Aorta (tissue), 5 donors: ENCODE data around the gene SUSD4. TPM values are rescaled to one million over a fixed set of nuclear protein-coding genes. Genes with fewer than 3 reads are reported as not detected.

Experiments used
- ATAC-seq: fragments of 200-7000 bp; cut with Tn5 transposase; one replicate; pipeline ENCODE4 v1.9.1; 2022; ENCODE audit warnings: moderate library complexity; ENCODE audit not compliant: low FRiP score
- DNase-seq, 2 donors: peaks; one replicate each; pipeline ENCODE4 v3.0.0-alpha.2; 2020
- H3K27ac ChIP-seq, 2 donors: one replicate each; pipeline ENCODE4 v1.5.1; 2013; ENCODE audit warnings: low read length in 2 of 2, mild to moderate bottlenecking in 2 of 2, moderate library complexity in 2 of 2, control low read depth in 1 of 2, inconsistent platforms in 1 of 2, low read depth in 1 of 2
- H3K27me3 ChIP-seq, 2 donors: one replicate each; pipeline ENCODE4 v1.6.1; 2013; ENCODE audit warnings: control low read depth in 1 of 2, low read length in 1 of 2, mild to moderate bottlenecking in 1 of 2, moderate library complexity in 1 of 2; ENCODE audit not compliant: insufficient read depth in 2 of 2, control insufficient read depth in 1 of 2
- H3K36me3 ChIP-seq, 2 donors: one replicate each; pipeline ENCODE4 v1.6.1; 2013; ENCODE audit warnings: control low read depth in 1 of 2, low read length in 1 of 2, mild to moderate bottlenecking in 1 of 2; ENCODE audit not compliant: insufficient read depth in 2 of 2, control insufficient read depth in 1 of 2
- H3K4me1 ChIP-seq, 2 donors: one replicate each; pipeline ENCODE4 v1.6.1; 2013; ENCODE audit warnings: low read length in 2 of 2, control low read depth in 1 of 2, mild to moderate bottlenecking in 1 of 2, moderate library complexity in 1 of 2; ENCODE audit not compliant: insufficient read depth in 2 of 2, control insufficient read depth in 1 of 2
- H3K4me3 ChIP-seq, 2 donors: one replicate each; pipeline ENCODE4 v1.5.1; 2013; ENCODE audit warnings: low read length in 2 of 2, control low read depth in 1 of 2, mild to moderate bottlenecking in 1 of 2
- H3K9me3 ChIP-seq: one replicate; pipeline ENCODE4 v1.6.1; 2013; ENCODE audit warnings: mild to moderate bottlenecking, low read length; ENCODE audit not compliant: control insufficient read depth
- WGBS, 2 donors: extraction: QIAGEN DNeasy Blood & Tissue Kit; methylation state at CpG; one replicate each; pipeline ENCODE4 v1.1.7; 2013; 5-methylcytosine and 5-hydroxymethylcytosine counted together
- intact Hi-C, 2 donors: fragments of 100-400 bp; cut with DNase I; formaldehyde crosslinking; loops; one replicate each; pipeline versions ENCODE4 v1.14.2 to v1.15.0; 2022
- polyA plus RNA-seq, 2 donors: library from polyadenylated mRNA; stranded (reverse); fragments of 200-250 nt; gene quantifications; one replicate each; pipeline ENCODE4 v1.2.3, GENCODE V29; 2013
- total RNA-seq, 2 donors: library from RNA; stranded (reverse); fragmentation: NEBNext Ultra II Directional; extraction: Animal tissue kit (Norgen Biotek cat#: 25700); gene quantifications; one replicate each; pipeline ENCODE4 v1.2.1, GENCODE V29; 2021
- donor health status: healthy with polysubstance abuse.
- donor health status: Bipolar disorder and iron deficiency.
- donor health status: DM: no; HTN: no; CAD: no.
- donor health status: DM: no; HTN: no; CAD: no.
- donor health status: DM: yes; HTN: yes; CAD: no.

Gene SUSD4
- total and polyA plus RNA-seq, 4 donors = 0.46 to 0.81 (median 0.57) TPM

DNA sequence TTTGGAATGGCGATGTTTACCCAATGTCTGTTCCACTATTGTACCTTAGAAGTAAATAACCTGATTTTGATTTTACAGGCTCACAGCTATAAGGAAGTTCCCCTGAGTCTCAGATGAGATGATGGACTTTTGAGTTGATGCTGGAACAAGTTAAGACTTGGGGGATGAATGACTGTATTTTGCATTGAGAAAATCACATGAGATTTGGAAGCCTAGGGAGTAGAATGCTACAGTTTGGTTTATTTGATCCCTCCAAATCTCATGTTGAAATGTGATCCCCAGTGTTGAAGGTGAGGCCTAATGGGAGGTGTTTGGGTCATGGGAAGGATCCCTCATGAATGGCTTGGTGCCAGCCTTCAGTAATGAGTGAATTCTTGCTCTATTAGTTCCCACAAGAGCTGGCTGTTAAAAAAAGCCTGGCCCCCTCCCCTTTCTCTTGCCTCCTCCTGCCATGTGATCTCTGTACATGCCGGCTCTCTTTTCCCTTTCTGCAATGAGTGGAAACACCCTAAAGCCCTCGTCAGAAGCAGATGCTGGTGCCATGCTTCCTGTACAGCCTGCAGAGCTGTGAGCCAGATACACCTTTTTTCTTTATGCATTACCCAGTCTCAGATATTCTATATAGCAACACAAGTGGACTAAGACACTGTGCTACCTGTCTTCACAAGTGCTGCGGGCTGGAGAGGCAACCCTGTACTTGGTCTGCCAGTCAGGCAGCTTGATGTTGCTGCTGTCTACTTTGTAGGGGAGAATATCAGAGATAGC, 143.9 kb downstream of the SUSD4 start:
- intact Hi-C loops = no loop called here
- Histone ChIP-seq H3K27ac (no peak overlapping the region), H3K9me3 (peaks cover 5% of the 10 kb centered on the region), H3K4me1 (no peaks in the 10 kb centered on the region), H3K4me3 (no peak overlapping the region), H3K36me3 (no peaks in the 10 kb centered on the region), H3K27me3 (no peaks in the 10 kb centered on the region)
- DNase-seq = no peak
- 82 to 92% methylated on average over 4 of the region's 4 CpGs for WGBS, 2 donors
- ATAC-seq = no peak

DNA sequence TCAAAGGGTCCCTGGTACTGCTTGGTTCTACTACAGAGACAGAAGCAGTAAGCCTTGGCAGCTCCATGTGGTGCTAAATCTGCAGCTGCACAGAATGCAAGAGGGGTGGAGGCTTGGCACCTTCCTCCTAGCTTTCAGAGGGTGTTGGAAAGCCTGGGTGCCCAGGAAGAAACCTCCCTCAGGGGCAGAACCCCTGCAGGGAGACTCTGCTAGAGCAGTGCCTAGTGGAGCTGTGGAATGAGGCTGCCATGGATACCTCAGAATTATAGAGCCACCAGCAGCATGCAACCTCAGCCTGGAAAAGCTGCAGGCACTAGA, 144.7 kb downstream of the SUSD4 start:
- H3K4me1 ChIP-seq = no peaks in the 10 kb centered on the region
- ATAC-seq = no peak
- no peak overlapping the region for H3K27ac ChIP-seq
- H3K4me3 ChIP-seq = no peak overlapping the region
- peaks cover 5% of the 10 kb centered on the region for H3K9me3 ChIP-seq
- no peak for DNase-seq
- intact Hi-C loops = no loop called here
- no peaks in the 10 kb centered on the region for H3K27me3 ChIP-seq
- no peaks in the 10 kb centered on the region for H3K36me3 ChIP-seq

DNA sequence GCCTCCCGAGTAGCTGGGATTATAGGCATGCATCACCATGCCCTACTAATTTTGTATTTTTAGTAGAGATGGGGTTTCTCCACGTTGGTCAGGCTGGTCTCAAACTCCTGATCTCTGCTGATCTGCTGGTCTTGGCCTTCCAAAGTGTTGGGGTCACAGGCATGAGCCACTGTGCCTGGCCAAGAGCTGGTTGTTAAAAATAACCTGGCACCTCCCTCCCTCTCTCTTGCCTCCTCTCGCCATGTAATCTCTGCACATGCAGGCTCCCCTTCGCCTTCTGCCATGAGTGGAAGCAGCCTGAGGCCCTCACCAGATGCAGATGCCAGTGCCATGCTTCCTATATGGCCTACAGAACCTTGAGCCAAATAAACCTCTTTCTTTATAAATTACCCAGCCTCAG, 146.2 kb downstream of the SUSD4 start:
- no peak overlapping the region for H3K4me3 ChIP-seq
- no peak overlapping the region for H3K27ac ChIP-seq
- DNase-seq (no peak), ATAC-seq (no peak)
- 92 to 93% methylated on average over 4 of the region's 4 CpGs for WGBS, 2 donors
- H3K9me3 ChIP-seq = peaks cover 5% of the 10 kb centered on the region
- no peaks in the 10 kb centered on the region for H3K27me3 ChIP-seq
- H3K4me1 ChIP-seq = no peaks in the 10 kb centered on the region
- no peaks in the 10 kb centered on the region for H3K36me3 ChIP-seq
- intact Hi-C loops = no loop called here

DNA sequence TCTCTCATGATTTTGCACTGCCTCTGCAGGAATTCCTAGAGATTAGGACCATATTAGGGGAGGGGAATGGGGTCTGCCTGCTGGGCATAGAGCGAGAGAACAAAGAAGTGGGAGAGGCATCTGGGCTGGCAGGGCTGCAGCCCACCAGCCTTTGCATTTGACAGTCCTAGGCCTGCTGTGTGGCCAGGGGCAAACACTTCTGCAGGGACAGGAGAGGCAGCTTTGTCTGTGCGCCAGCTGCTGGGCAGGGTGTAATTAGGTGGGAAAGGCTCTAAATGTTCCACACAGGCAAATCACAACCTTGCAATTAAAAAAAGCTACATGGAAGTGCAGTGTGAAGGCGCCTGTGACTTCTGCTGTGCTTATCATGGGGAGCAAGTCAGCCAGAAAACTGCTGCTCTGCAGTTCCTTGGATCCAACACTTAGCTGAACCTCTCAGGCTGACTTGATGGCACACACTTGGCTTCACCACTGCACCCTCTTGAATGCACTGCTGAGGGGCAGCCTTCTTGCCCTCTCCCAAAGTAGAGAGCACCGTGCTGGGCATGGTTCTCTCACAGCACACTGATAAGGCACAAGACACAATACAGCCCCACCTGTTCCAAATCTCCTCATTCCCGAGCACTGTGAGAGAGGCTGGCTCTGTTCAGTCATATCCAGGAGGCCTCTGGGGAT, 147.3 kb downstream of the SUSD4 start:
- no peak for ATAC-seq
- Histone ChIP-seq H3K4me3 (no peak overlapping the region), H3K27ac (no peak overlapping the region), H3K36me3 (no peaks in the 10 kb centered on the region), H3K9me3 (peaks cover 5% of the 10 kb centered on the region), H3K4me1 (no peaks in the 10 kb centered on the region), H3K27me3 (no peaks in the 10 kb centered on the region)
- 80 to 86% methylated on average over 5 of the region's 5 CpGs for WGBS, 2 donors
- no peak for DNase-seq
- intact Hi-C loops = no loop called here

DNA sequence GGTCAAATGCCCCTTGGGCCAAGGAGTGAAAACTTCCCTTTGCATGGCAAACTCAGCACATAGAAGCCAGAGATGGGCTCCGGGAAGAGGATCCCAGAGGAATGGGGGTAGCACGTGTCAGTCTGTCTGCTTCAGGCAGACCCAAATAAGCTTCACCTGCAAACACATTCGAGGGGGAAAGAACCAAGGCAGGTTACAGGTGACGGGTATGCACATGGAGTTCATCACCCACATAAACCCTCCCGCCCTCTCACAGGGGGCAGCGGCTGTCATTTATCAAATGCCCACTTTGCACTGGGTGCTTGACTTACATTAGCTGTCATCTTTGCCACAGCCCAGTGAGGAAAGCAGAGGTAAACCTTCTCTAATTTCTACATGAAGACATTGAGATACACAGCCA, 147.9 kb downstream of the SUSD4 start:
- Histone ChIP-seq H3K36me3 (no peaks in the 10 kb centered on the region), H3K9me3 (peaks cover 5% of the 10 kb centered on the region), H3K27me3 (no peaks in the 10 kb centered on the region), H3K4me3 (no peak overlapping the region), H3K4me1 (no peaks in the 10 kb centered on the region), H3K27ac (no peak overlapping the region)
- ATAC-seq (no peak), DNase-seq (no peak)
- intact Hi-C loops = no loop called here
- WGBS, 2 donors = 92 to 95% methylated on average over 6 of the region's 6 CpGs

DNA sequence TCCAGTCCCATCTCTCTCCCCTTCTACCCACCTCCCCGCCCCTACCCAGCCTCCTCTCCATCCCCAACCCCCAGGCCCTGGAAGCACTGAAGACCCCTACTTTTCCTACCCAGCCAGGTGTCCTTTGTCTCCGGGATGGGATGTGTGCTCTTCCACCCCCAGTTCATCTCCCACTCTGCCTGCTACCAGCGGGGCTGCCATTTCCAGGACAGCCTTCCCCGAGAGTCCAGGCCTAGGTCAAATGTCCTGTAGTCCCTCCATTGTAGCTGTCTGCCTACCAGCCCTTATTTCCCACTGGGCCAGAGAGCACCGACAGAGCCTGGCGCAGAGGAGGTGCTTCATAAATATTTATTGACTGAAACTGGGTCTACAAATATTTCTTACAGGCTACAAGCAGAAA, 148.9 kb downstream of the SUSD4 start:
- WGBS, 2 donors = 94 to 95% methylated on average over 6 of the region's 6 CpGs

DNA sequence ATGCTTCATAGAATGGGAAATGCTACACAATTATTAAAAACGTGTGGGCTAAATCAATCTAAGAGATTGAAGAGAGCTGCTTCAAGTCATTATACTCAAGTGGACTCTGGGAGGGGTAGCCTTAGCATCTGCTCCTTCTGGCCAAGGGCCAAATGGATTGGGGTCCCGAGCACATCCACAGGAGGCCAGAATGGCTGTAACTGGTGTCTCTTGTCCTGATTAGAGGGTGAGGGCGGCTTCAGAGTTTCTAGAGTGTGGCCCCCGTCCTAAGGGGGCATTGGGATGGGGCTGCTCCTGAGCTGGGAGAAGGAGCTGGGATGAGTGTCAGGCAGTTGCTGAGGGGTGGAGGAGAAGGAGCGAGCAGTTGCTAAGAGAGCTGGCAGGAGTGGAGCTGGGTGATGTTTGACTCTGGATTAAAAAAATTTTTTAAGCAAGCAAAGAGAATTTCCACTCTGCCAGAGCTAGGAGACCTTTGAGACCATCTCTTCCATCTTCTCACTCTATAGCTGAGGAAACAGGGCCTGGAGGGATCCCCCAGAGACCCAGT, 149.6 kb downstream of the SUSD4 start:
- Histone ChIP-seq H3K27ac (no peak overlapping the region), H3K4me3 (no peak overlapping the region), H3K36me3 (no peaks in the 10 kb centered on the region), H3K4me1 (no peaks in the 10 kb centered on the region), H3K27me3 (no peaks in the 10 kb centered on the region), H3K9me3 (peaks cover 4% of the 10 kb centered on the region)
- no peak for DNase-seq
- intact Hi-C loops = no loop called here
- WGBS, 2 donors = 70 to 75% methylated on average over 5 of the region's 5 CpGs
- no peak for ATAC-seq

More for the DNA sequence above, 148.9 kb downstream of the SUSD4 start:
- H3K36me3 ChIP-seq = no peaks in the 10 kb centered on the region
- H3K27ac ChIP-seq = no peak overlapping the region
- DNase-seq (no peak), ATAC-seq (no peak)
- H3K27me3 ChIP-seq = no peaks in the 10 kb centered on the region
- intact Hi-C loops = no loop called here
- no peaks in the 10 kb centered on the region for H3K4me1 ChIP-seq
- no peak overlapping the region for H3K4me3 ChIP-seq
- H3K9me3 ChIP-seq = peaks cover 5% of the 10 kb centered on the region

DNA sequence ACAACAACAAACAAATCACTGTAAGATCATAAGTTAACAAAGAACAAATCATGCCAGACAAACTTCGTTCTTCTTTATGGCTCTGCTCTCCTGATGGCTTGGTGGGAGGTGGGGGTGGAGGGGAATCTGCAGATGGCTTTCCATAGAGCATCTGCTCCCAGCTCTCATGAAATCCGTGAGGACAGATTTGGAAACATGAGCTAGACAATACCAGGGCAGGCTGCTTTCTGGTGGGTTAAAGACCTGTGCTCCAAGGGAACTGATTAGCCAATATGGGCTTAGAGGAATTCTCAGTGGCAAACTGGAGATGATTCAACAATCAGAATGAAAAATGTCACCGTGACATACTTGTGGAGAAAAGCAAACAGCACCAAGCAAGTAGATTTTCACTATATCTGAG, 151.5 kb downstream of the SUSD4 start:
- Histone ChIP-seq H3K9me3 (no peaks in the 10 kb centered on the region), H3K27ac (no peak overlapping the region), H3K27me3 (no peaks in the 10 kb centered on the region), H3K36me3 (no peaks in the 10 kb centered on the region), H3K4me3 (no peak overlapping the region), H3K4me1 (no peaks in the 10 kb centered on the region)
- no peak for DNase-seq
- intact Hi-C loops = no loop called here
- ATAC-seq = no peak
- WGBS, 2 donors = 76 to 81% methylated on average over 3 of the region's 3 CpGs
